Activated B cell treated with CpG ODN at 0.5 μM for 24 hours (primary cell): ENCODE measurements around the gene TRIOBP. TPM values are rescaled to one million over a fixed set of nuclear protein-coding genes. Genes with fewer than 3 reads are reported as not detected.

Source experiments
- ATAC-seq: fragments of 200-7000 bp; cut with Tn5 transposase; one replicate; pipeline ENCODE4 v1.10.0; 2021; ENCODE audit warnings: low read depth, mild to moderate bottlenecking, moderate library complexity
- CTCF ChIA-PET: fragments of 350-600 bp; sonication (Branson Sonifier 250); formaldehyde crosslinking; loops from one replicate; lab custom pipeline; 2021; ENCODE audit warnings: antibody characterized with exemption; lab: Charles Lee
- POLR2A ChIA-PET: fragments of 350-600 bp; sonication (Branson Sonifier 250); formaldehyde crosslinking; loops from one replicate; lab custom pipeline; 2021; ENCODE audit warnings: antibody characterized with exemption; lab: Charles Lee
- DNase-seq: peaks from one replicate; pipeline ENCODE4 v3.0.0; 2022
- H3K27ac Mint-ChIP-seq: one replicate; pipeline ENCODE4 v1.8.0; 2020; ENCODE audit warnings: mixed read lengths
- H3K27me3 Mint-ChIP-seq: one replicate; pipeline ENCODE4 v1.8.0; 2021; ENCODE audit warnings: mixed read lengths
- H3K36me3 Mint-ChIP-seq: one replicate; pipeline ENCODE4 v1.8.0; 2021; ENCODE audit warnings: low read depth, mixed read lengths
- H3K4me1 Mint-ChIP-seq: one replicate; pipeline ENCODE4 v1.8.0; 2021; ENCODE audit warnings: mixed read lengths
- H3K4me3 Mint-ChIP-seq: one replicate; pipeline ENCODE4 v1.8.0; 2020; ENCODE audit warnings: mild to moderate bottlenecking, mixed read lengths
- H3K9me3 Mint-ChIP-seq: one replicate; pipeline ENCODE4 v1.8.0; 2020; ENCODE audit warnings: mixed read lengths
- intact Hi-C: fragments of 100-400 bp; cut with micrococcal nuclease; formaldehyde crosslinking; loops from one replicate; pipeline ENCODE4 v1.15.1; 2024
- total RNA-seq: library from RNA; stranded (reverse); gene quantifications from 2 replicates; pipeline ENCODE4 v1.2.3, GENCODE V29; 2022
- TF ChIP-seq, protein P1 (sequence below): fragments of 200-600 bp; IDR thresholded peaks from one replicate; pipeline ENCODE4 v1.8.0; 2022; ENCODE audit warnings: antibody characterized with exemption, mild to moderate bottlenecking

The TRIOBP gene
- total RNA-seq, 1 donor from 2014 or later, result 27.4 TPM

DNA sequence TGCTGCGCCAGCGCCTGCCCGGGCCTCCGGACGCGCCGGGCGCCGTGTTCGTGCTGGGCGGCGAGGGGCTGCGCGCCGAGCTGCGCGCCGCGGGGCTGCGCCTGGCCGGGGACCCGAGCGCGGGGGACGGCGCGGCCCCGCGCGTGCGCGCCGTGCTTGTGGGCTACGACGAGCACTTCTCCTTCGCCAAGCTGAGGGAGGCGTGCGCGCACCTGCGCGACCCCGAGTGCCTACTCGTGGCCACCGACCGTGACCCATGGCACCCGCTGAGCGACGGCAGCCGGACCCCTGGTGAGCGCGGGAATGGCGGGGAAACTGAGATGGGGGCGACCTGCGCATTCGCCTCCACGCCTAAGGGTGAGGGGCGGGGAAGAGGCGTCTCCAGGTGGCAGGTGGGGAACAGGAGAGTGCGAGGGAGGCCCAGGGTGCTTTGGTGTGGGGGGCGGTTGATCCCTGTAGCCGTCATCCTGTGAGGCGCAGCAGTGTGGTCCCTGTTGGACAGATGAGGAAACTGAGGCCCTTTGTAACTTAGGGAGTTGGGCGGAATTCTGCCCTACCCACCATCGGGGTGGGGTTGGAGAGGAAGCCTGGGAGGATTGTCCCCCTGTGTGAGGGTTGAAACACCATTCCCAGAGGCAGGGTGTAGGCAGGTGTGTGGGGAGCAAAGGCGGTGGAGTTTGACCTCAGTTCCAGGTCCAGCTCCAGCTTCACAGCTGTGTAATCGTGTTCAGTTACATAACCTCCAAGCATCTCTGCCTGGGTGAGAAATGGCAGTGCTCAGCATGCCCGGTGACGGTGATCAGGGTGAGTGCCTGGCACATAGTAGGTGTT is 37.6 kb upstream of the TRIOBP start:
- intact Hi-C loops, result no loop called here
- no peak for DNase-seq
- Mint-ChIP-seq H3K4me3 (peak overlapping the region; percentile 85), H3K9me3 (no peaks in the 10 kb centered on the region), H3K36me3 (peaks cover 18% of the 10 kb centered on the region), H3K4me1 (peaks cover 49% of the 10 kb centered on the region), H3K27me3 (no peaks in the 10 kb centered on the region), H3K27ac (peak overlapping the region; percentile 76)
- ChIA-PET POLR2A (interaction anchor here (0.5 to 8.0 kb wide), 14 partner anchors 8 to 1046 kb away, joined by 3 to 181 read pairs (median 18); partner anchors contain the start of genes ANKRD54, GGA1, GTPBP1 and LGALS1), CTCF (interaction anchor here (1.2 to 5.4 kb wide), 10 partner anchors 16 to 306 kb away, joined by 3 to 107 read pairs (median 4); partner anchors contain the start of genes LGALS1 and NOL12)
- ATAC-seq, result no peak
- TF ChIP-seq, protein P1, sequence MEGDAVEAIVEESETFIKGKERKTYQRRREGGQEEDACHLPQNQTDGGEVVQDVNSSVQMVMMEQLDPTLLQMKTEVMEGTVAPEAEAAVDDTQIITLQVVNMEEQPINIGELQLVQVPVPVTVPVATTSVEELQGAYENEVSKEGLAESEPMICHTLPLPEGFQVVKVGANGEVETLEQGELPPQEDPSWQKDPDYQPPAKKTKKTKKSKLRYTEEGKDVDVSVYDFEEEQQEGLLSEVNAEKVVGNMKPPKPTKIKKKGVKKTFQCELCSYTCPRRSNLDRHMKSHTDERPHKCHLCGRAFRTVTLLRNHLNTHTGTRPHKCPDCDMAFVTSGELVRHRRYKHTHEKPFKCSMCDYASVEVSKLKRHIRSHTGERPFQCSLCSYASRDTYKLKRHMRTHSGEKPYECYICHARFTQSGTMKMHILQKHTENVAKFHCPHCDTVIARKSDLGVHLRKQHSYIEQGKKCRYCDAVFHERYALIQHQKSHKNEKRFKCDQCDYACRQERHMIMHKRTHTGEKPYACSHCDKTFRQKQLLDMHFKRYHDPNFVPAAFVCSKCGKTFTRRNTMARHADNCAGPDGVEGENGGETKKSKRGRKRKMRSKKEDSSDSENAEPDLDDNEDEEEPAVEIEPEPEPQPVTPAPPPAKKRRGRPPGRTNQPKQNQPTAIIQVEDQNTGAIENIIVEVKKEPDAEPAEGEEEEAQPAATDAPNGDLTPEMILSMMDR, result no peak

DNA sequence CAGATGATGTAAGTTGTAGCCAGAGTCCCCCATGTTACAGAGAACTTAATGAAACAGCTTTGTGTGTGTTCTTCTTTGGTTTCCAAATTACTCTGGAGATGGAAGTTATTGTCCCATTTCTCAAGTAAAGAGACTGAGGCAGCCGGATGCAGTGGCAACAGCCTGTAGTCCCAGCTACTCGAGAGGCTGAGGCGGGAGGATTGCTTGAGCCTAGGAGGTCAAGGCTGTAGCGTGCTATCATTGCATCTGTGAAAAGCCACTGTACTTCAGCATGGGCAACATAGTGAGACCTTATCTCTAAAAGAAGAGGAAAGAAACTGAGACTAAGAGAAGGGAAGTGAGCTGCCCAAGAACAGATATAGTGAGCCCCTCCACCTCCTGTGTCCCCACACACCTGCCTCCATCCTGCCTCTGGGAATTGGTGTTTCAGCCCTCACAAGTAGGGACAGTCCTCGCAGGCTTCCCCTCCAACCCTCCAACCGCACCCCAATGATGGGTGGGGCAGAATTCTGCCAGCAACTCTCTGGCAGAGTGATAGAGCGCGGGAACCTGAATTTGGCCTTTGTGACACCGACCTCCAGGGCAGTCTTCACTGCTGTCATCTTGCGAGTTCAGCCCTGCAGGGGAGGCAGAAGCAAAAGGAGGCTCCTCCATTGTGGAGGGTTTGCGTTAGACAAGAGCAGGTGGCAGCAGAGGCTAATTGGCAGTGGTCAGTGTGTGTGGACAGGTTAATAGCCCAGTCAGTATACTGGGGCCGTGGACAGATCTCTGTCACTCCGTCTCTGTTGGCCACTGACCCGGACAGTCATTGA is 36.7 kb upstream of the TRIOBP start:
- Mint-ChIP-seq H3K4me1 (peaks cover 49% of the 10 kb centered on the region), H3K36me3 (peaks cover 16% of the 10 kb centered on the region), H3K27ac (peak overlapping the region; percentile 76), H3K4me3 (peak overlapping the region; percentile 85), H3K27me3 (no peaks in the 10 kb centered on the region), H3K9me3 (no peaks in the 10 kb centered on the region)
- TF ChIP-seq, protein P1, result no peak
- CTCF ChIA-PET, result interaction anchor here (1.2 to 5.4 kb wide), 7 partner anchors 12 to 203 kb away, joined by 3 to 107 read pairs (median 10); partner anchors contain the start of gene NOL12
- ATAC-seq (no peak), DNase-seq (no peak)
- POLR2A ChIA-PET, result interaction anchor here (0.8 to 8.0 kb wide), 10 partner anchors 14 to 184 kb away, joined by 3 to 181 read pairs (median 41); partner anchors contain the start of genes ANKRD54, GGA1, LGALS1 and NOL12
- intact Hi-C loops, result no loop called here

DNA sequence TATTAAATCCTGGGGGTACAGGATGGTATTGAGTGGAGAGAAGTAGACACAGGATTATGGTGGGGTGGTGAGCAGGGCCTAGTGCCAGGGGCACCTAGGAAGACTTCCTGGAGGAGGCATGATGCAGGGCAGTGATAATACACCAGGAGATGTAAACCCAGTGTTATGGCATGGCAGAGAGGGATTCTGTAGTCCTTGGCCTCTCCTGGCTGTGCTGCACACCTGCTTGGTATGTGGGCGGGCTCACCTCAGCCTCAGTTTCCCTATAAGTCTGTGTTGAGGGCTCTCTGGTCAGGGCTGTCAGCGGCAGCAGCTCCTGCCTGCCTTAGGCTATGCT is 36.2 kb upstream of the TRIOBP start:
- Mint-ChIP-seq H3K9me3 (no peaks in the 10 kb centered on the region), H3K27ac (peak overlapping the region; percentile 76), H3K4me3 (peak overlapping the region; percentile 85), H3K36me3 (peaks cover 21% of the 10 kb centered on the region), H3K4me1 (peaks cover 49% of the 10 kb centered on the region), H3K27me3 (no peaks in the 10 kb centered on the region)
- CTCF ChIA-PET, result interaction anchor here (0.6 to 5.4 kb wide), 8 partner anchors 11 to 203 kb away, joined by 3 to 107 read pairs (median 8); partner anchors contain the start of genes LGALS1 and NOL12
- TF ChIP-seq, protein P1, result no peak
- POLR2A ChIA-PET, result interaction anchor here (1.5 to 8.0 kb wide), 9 partner anchors 13 to 183 kb away, joined by 5 to 181 read pairs (median 16); partner anchors contain the start of genes ANKRD54, GGA1 and LGALS1
- no peak for ATAC-seq
- DNase-seq, result no peak
- intact Hi-C loops, result loop anchor here (1.0 kb wide), 2 partner anchors 21 to 203 kb away; no protein-coding TSS in a partner anchor

DNA sequence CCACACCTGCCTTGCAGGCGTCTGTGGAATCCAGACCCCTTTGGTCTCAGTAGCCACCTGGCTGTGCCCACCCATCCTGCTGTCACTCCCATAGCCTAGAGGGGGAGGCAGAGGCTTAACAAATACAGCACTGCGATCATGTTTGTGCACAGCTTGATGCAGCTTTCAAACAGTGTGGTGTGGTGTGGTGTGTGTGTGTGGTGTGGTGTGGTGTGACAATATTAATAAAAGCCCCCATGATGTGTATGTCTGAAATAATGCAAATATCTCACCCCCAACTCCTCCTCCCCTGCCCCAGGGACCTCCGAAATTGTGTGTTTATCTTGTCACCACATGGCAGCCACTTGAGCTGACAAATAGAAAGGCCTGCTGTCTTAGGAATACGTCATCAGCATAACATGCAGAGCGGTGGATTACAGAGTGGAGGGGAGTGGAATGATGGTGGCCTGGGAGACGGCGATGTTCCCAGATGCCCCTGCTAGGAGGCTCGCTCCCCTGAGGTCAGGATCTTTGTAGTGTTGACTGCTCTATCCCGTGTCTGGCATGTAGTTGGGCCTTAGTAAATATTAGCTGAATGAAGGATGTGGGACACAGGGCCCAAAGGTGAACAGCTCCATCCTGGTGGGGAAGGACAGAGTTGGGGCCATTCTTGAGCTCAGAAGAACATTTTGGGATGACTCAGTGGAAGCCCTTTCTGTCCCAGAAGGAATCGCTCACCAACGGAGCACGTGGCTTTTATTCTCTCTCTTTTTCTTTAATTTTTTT is 35.5 kb upstream of the TRIOBP start:
- TF ChIP-seq, protein P1, result no peak
- intact Hi-C loops, result loop anchor here (1.0 kb wide), 2 partner anchors 20 to 202 kb away; no protein-coding TSS in a partner anchor
- ChIA-PET POLR2A (interaction anchor here (0.7 to 8.0 kb wide), 9 partner anchors 13 to 57 kb away, joined by 5 to 181 read pairs (median 9); partner anchors contain the start of genes GGA1 and LGALS1), CTCF (interaction anchor here (0.6 to 5.4 kb wide), 10 partner anchors 10 to 202 kb away, joined by 3 to 107 read pairs (median 8); partner anchors contain the start of genes GGA1, LGALS1 and NOL12)
- no peak for DNase-seq
- H3K27ac Mint-ChIP-seq, result peak overlapping the region; percentile 85
- H3K36me3 Mint-ChIP-seq, result peaks cover 23% of the 10 kb centered on the region
- no peak for ATAC-seq
- H3K27me3 Mint-ChIP-seq, result no peaks in the 10 kb centered on the region
- peaks cover 49% of the 10 kb centered on the region for H3K4me1 Mint-ChIP-seq
- H3K4me3 Mint-ChIP-seq, result peak overlapping the region; percentile 85
- H3K9me3 Mint-ChIP-seq, result no peaks in the 10 kb centered on the region
